ENCODE results near the gene GABARAPL2.

The GABARAPL2 gene

DNA sequence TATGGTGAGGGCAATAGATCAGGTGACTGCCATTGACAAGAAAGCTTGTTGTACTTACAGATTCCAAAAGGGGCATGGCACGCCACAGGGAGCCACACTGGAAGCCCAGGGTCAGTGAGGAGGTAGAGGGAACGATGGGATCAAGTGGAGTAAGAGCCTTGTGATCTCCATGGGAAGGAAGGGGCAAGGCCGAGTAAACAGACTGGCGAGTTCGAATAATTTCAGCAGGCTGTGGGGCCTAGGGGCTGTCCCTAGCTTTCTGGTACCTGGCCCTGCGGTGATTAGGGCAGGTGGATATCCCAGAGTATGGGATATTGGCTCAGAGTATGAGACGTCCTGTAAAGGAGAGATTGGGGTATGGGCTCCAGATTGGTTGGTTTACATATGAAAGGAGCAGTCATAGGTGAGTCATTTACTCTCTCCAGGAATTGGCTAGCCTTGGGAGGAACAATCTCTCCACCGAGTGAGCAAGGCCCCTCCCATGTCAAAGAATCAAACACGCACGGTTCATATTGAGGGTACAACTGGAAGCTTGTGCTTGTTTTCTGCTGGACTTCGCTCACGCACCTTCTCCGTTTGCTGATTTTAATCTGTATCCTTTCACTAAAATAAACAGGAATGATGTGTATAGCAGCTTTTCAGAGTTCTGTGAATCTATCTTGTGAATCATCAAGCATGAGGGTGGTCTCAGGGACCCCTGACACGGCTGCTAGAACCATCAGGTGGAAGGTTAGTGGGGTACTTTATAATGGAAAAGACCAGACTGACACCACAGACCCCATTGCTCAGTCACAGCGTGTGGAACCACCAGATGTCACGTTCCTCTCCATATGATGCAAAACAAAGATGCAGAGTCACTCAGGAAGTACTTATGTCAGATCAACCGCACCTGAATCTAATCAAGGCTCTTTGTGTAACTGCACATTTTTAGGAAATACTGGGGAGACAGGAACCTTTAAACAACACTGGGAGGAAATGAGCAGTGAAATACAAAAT is 27.9 kb downstream of the GABARAPL2 start:
- Histone ChIP-seq H3K27ac (ENCODE audit: low read depth, low read length) (peak overlapping the region; percentile 80), H3K36me3 (ENCODE audit: control insufficient read depth, insufficient read depth, low read length) (peaks cover 15% of the 10 kb centered on the region)

DNA sequence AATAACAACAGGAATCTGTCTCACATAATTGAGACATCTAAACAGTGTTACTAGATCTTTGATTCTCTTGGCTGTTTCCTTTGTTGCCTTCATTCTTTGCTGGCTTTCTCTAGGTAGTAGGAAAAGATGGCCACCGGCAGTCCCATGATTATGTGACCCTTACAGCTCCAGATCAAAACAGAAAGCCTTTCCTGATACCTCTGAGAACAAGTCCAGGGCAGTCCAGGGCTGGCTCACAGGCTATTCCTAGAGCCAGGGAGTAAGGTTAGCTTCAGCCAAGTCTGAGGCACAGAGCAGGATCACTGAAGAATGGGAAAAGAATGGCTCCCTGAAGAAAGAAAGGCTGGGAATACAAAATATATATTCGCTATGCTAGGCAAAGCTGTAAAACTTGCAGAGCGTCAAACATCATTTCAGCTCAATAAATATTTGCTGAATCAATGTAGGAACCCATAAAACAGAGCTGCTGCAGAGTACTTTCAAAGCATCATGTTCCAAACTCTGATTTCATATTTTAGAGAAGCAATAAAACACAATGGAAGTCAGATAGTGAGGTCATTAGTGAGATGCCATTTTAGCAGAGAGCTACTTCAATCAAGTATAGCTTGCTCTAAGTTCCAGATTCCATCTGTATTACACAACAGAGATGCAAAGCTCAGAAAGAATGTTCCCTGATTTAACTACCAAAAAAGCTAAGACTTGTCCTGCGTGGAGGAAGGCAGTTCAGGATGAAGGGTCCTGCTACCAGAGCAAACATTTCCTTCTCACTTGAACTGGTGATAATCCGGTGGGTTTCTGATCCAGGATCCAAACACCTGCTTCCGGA is 33.5 kb downstream of the GABARAPL2 start:
- peaks cover 4% of the 10 kb centered on the region for H3K4me1 ChIP-seq (ENCODE audit: control insufficient read depth, insufficient read depth, low read length)
- H3K9me3 ChIP-seq (ENCODE audit: control insufficient read depth, insufficient read depth, low read length), result peaks cover 6% of the 10 kb centered on the region
- peaks cover 62% of the 10 kb centered on the region for H3K36me3 ChIP-seq (ENCODE audit: control insufficient read depth, insufficient read depth, low read length)
- H3K9ac ChIP-seq (ENCODE audit: low read depth, low read length), result no peak overlapping the region
- no peaks in the 10 kb centered on the region for H3K27me3 ChIP-seq (ENCODE audit: control insufficient read depth, insufficient read depth, low read length)
- H3K27ac ChIP-seq (ENCODE audit: low read depth, low read length), result no peak overlapping the region
- H3K4me3 ChIP-seq (ENCODE audit: low read depth, low read length), result no peak overlapping the region

More for the DNA sequence above, 27.9 kb downstream of the GABARAPL2 start:
- Histone ChIP-seq H3K4me1 (ENCODE audit: control insufficient read depth, insufficient read depth, low read length) (peaks cover 27% of the 10 kb centered on the region), H3K27me3 (ENCODE audit: control insufficient read depth, insufficient read depth, low read length) (no peaks in the 10 kb centered on the region), H3K9me3 (ENCODE audit: control insufficient read depth, insufficient read depth, low read length) (no peaks in the 10 kb centered on the region), H3K4me3 (ENCODE audit: low read depth, low read length) (peak overlapping the region; percentile 16), H3K9ac (ENCODE audit: low read depth, low read length) (peak overlapping the region; percentile 47)

DNA sequence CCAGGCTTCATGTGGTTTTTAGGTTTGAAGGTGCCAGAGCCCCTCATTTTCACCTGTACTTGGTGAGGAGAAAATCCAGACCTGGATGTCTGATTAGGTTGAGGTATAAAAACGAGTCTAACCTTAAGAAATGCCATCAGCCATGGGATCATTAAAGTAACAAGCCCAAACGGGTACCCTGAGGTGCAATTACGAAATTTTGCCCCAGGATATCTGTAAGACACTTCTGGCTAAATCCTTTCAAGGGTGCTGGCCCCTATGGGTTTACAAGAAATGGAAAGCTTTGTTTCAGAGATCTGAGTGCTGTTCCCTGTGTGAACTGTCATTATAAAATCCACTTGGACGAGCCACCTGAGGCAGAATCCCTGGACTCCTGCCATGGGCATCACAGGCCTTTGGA is 37.1 kb downstream of the GABARAPL2 start:
- Histone ChIP-seq H3K9ac (ENCODE audit: low read depth, low read length) (no peak overlapping the region), H3K27ac (ENCODE audit: low read depth, low read length) (no peak overlapping the region), H3K4me1 (ENCODE audit: control insufficient read depth, insufficient read depth, low read length) (no peaks in the 10 kb centered on the region), H3K9me3 (ENCODE audit: control insufficient read depth, insufficient read depth, low read length) (peaks cover 6% of the 10 kb centered on the region), H3K27me3 (ENCODE audit: control insufficient read depth, insufficient read depth, low read length) (no peaks in the 10 kb centered on the region), H3K36me3 (ENCODE audit: control insufficient read depth, insufficient read depth, low read length) (peaks cover 79% of the 10 kb centered on the region), H3K4me3 (ENCODE audit: low read depth, low read length) (no peak overlapping the region)

DNA sequence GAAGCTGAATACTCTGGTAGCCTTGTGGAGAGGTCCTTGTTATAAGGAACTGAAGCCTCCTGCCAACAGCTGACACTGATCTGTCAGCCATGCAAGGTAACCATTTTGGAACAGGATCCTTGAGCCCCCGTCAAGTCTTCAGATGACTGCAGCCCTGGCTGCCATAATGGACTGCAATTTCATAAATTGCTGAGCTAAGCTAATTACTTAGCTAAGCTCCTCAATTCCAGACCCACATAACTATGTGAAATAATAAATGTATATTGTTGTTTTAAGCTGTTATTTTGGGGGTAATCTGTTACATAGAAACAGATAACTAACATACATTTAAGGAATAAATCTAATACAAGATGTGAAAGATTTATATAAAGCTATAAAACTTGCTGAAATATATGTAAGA is 40.3 kb downstream of the GABARAPL2 start:
- H3K4me1 ChIP-seq (ENCODE audit: control insufficient read depth, insufficient read depth, low read length), result no peaks in the 10 kb centered on the region
- no peak overlapping the region for H3K27ac ChIP-seq (ENCODE audit: low read depth, low read length)
- no peaks in the 10 kb centered on the region for H3K27me3 ChIP-seq (ENCODE audit: control insufficient read depth, insufficient read depth, low read length)
- H3K4me3 ChIP-seq (ENCODE audit: low read depth, low read length), result no peak overlapping the region
- H3K9me3 ChIP-seq (ENCODE audit: control insufficient read depth, insufficient read depth, low read length), result peaks cover 6% of the 10 kb centered on the region
- H3K9ac ChIP-seq (ENCODE audit: low read depth, low read length), result no peak overlapping the region
- H3K36me3 ChIP-seq (ENCODE audit: control insufficient read depth, insufficient read depth, low read length), result peaks cover 91% of the 10 kb centered on the region

DNA sequence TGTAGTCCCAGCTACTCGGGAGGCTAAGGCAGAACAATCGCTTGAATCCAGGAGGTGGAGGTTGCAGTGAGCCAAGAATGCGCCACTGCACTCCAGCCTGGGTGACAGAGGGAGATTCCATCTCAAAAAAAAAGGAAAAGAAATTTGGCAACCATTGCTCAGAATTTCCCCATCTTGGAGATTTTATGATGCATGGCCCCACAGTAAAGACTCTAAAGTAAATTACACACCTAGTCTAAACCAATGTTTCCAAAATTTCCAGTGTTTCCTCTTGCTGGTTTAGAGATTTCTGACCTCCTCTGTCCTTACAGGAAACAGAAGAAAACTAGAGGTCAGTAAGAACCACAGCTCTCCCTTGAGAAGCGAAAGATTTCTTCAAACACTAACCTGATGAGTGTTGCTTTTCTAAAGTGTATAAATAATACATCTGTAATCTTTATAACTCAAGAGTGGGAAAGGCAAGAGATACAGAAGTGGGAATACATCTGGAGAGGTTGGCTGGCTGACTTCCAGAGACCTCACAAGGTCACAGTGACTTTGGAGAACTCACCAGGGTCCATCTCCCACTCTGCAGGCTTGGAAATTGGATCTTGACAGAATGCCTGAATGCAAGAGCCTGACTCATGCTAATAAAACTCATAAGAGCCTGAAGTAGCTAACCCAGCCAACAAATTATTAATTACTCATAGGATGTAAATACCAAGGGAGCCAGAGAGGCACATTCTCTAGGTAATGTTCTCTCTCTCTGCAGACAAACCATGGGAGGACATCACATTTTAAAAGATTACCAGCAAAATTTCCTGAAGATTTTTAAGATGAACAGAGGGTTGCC is 48.1 kb downstream of the GABARAPL2 start:
- no peaks in the 10 kb centered on the region for H3K4me1 ChIP-seq (ENCODE audit: control insufficient read depth, insufficient read depth, low read length)
- no peaks in the 10 kb centered on the region for H3K9me3 ChIP-seq (ENCODE audit: control insufficient read depth, insufficient read depth, low read length)
- no peaks in the 10 kb centered on the region for H3K27me3 ChIP-seq (ENCODE audit: control insufficient read depth, insufficient read depth, low read length)
- H3K36me3 ChIP-seq (ENCODE audit: control insufficient read depth, insufficient read depth, low read length), result peaks cover 91% of the 10 kb centered on the region
- no peak overlapping the region for H3K4me3 ChIP-seq (ENCODE audit: low read depth, low read length)
- no peak overlapping the region for H3K27ac ChIP-seq (ENCODE audit: low read depth, low read length)
- H3K9ac ChIP-seq (ENCODE audit: low read depth, low read length), result no peak overlapping the region

DNA sequence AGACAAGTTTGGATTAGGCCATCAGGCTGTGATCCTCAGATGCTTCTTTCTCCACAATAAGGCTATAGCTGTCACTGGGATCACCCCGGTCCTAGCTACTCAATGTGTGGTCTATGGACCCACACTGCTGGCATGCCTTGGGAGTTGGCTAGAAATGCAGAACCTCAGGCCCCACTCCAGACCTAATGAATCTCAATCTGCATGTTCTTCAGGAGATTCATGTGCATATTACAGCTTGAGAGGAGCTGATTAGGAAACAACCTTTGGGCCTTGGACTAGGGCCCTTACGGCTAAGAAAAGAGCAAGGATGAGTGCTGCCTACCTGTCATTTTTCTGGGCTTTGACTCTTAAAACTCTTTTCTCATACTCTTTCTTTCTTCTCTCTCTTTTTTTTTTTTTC is 49.4 kb downstream of the GABARAPL2 start:
- Histone ChIP-seq H3K9ac (ENCODE audit: low read depth, low read length) (no peak overlapping the region), H3K36me3 (ENCODE audit: control insufficient read depth, insufficient read depth, low read length) (peaks cover 92% of the 10 kb centered on the region), H3K27me3 (ENCODE audit: control insufficient read depth, insufficient read depth, low read length) (no peaks in the 10 kb centered on the region), H3K9me3 (ENCODE audit: control insufficient read depth, insufficient read depth, low read length) (no peaks in the 10 kb centered on the region), H3K4me3 (ENCODE audit: low read depth, low read length) (no peak overlapping the region), H3K27ac (ENCODE audit: low read depth, low read length) (no peak overlapping the region), H3K4me1 (ENCODE audit: control insufficient read depth, insufficient read depth, low read length) (no peaks in the 10 kb centered on the region)

DNA sequence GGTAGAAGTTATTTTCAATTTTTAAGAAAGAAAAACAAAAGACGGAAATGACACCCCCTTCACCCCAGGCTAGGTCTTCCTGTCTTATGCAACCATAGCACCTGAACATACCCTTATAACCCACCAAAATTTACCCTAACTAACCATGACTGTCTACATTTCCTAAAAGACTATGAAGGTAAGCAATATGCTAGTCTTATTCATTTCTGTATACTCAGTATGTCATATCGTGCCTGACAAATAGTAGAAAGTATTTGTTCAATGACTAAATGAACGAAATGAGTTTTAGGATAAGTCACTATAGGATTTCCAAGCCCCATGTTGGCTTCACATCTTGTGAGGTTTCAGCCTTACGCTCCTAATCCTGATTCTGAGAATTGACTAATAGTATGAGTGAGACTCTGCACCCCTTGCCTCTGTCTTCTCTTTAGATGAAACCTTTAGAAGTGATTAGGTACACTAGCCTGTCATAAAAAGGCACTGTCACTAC is 50.4 kb downstream of the GABARAPL2 start:
- Histone ChIP-seq H3K4me3 (ENCODE audit: low read depth, low read length) (no peak overlapping the region), H3K4me1 (ENCODE audit: control insufficient read depth, insufficient read depth, low read length) (no peaks in the 10 kb centered on the region), H3K27me3 (ENCODE audit: control insufficient read depth, insufficient read depth, low read length) (no peaks in the 10 kb centered on the region), H3K27ac (ENCODE audit: low read depth, low read length) (no peak overlapping the region), H3K9me3 (ENCODE audit: control insufficient read depth, insufficient read depth, low read length) (no peaks in the 10 kb centered on the region), H3K9ac (ENCODE audit: low read depth, low read length) (no peak overlapping the region), H3K36me3 (ENCODE audit: control insufficient read depth, insufficient read depth, low read length) (peaks cover 85% of the 10 kb centered on the region)

DNA sequence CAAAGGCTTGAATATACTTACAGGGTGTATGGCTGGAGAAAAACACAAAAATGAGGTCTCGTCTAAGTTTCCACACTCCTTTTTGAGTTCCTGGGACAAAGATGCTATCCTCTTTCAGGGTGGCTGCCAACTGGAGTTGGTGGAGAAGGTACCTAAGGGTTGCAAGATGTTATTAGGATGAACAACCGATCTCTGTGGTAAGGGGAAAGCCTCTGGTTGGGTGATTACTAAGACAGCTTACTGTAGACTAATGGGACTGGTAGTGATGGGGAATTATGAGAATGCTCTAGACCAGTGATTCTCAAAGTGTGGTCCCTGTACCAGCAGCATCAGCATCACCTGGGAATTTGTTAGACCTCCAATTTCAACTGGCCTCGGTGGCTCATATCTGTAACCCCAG is 50.9 kb downstream of the GABARAPL2 start:
- H3K27me3 ChIP-seq (ENCODE audit: control insufficient read depth, insufficient read depth, low read length), result no peaks in the 10 kb centered on the region
- H3K4me1 ChIP-seq (ENCODE audit: control insufficient read depth, insufficient read depth, low read length), result peaks cover 1% of the 10 kb centered on the region; the same call in 1 of the 2 replicates
- peaks cover 82% of the 10 kb centered on the region for H3K36me3 ChIP-seq (ENCODE audit: control insufficient read depth, insufficient read depth, low read length)
- H3K9me3 ChIP-seq (ENCODE audit: control insufficient read depth, insufficient read depth, low read length), result no peaks in the 10 kb centered on the region
- H3K27ac ChIP-seq (ENCODE audit: low read depth, low read length), result no peak overlapping the region
- H3K4me3 ChIP-seq (ENCODE audit: low read depth, low read length), result no peak overlapping the region
- no peak overlapping the region for H3K9ac ChIP-seq (ENCODE audit: low read depth, low read length)

DNA sequence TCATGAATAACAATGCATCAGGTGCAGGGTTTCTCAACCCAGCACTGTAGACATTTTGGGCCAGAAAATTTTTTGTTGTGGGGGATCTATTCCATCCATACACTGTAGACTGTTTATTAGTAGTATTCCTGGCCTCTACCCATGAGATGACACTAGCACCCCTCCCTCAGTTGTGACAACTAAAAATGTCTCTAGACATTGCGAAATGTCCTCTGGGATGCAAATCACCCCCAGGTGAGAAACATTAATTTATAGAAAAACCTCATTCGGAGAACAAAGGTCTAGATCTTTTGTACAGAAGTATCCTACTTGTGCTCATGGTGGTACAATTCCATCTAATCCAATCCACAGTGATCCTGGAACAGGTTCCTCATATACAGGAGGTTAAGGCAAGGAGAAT is 52.6 kb downstream of the GABARAPL2 start:
- no peaks in the 10 kb centered on the region for H3K27me3 ChIP-seq (ENCODE audit: control insufficient read depth, insufficient read depth, low read length)
- no peak overlapping the region for H3K27ac ChIP-seq (ENCODE audit: low read depth, low read length)
- no peaks in the 10 kb centered on the region for H3K9me3 ChIP-seq (ENCODE audit: control insufficient read depth, insufficient read depth, low read length)
- no peak overlapping the region for H3K4me3 ChIP-seq (ENCODE audit: low read depth, low read length)
- peaks cover 3% of the 10 kb centered on the region; the same call in 1 of the 2 replicates for H3K4me1 ChIP-seq (ENCODE audit: control insufficient read depth, insufficient read depth, low read length)
- H3K9ac ChIP-seq (ENCODE audit: low read depth, low read length), result no peak overlapping the region
- peaks cover 66% of the 10 kb centered on the region for H3K36me3 ChIP-seq (ENCODE audit: control insufficient read depth, insufficient read depth, low read length)
